ENCODE measurements around the gene CENPW. TPM values are rescaled to one million over a fixed set of nuclear protein-coding genes. Genes with fewer than 3 reads are reported as not detected.

The CENPW gene
- 7.4 TPM for total RNA-seq (2013)
- 10 to 100 TPM in 2 of 3 donors, 1 to 10 TPM in 1; 3.8 to 18.7 (median 17.6) TPM for polyA plus RNA-seq
- 0.56 and 1.7 TPM in 2 replicates for polyA minus RNA-seq
- total RNA-seq, result 0.52 to 3.2 (median 2.6) reads per million in 11 experiments

- Histone ChIP-seq H2AFZ (ENCODE audit: insufficient read depth, low read depth, low read length, poor library complexity, severe bottlenecking) (peak within 1 kb of the TSS; percentile 98), H3K79me2 (ENCODE audit: insufficient read depth, low read length) (peaks cover 49% of the 10 kb centered on the region), H3K27ac (ENCODE audit: low read depth in 1 of 2, low read length in 2 of 2) (peak within 1 kb of the TSS; percentile 54 to 83), H3K4me1 (ENCODE audit: control insufficient read depth in 1 of 2, insufficient read depth in 2 of 2, low read length in 2 of 2) (peaks cover 41 to 49% of the 10 kb centered on the region in 2 donors), H3K9me3 (replicated peaks in 1 of 2; ENCODE audit: control insufficient read depth in 1 of 2, insufficient read depth in 1 of 2, low read length in 2 of 2) (no peaks in the 10 kb centered on the region), H3K4me3 (replicated peaks in 1 of 3; ENCODE audit: low read depth in 2 of 3, low read length in 3 of 3) (peak within 1 kb of the TSS; percentile 95 to 99 (median 98)), H3K4me2 (replicated peaks; ENCODE audit: extremely low read depth, low read length, poor library complexity, severe bottlenecking) (peak within 1 kb of the TSS; percentile 85), H3K9ac (ENCODE audit: insufficient read depth, low read length, poor library complexity, severe bottlenecking) (peak within 1 kb of the TSS; percentile 59), H3K27me3 (ENCODE audit: control insufficient read depth in 2 of 2, insufficient read depth in 2 of 2, low read length in 2 of 2) (no peaks in the 10 kb centered on the region), H4K20me1 (ENCODE audit: insufficient read depth, low read length) (no peaks in the 10 kb centered on the region), H3K36me3 (replicated peaks in 1 of 2; ENCODE audit: control insufficient read depth in 1 of 2, insufficient read depth in 2 of 2, low read length in 2 of 2) (no peaks in the 10 kb centered on the region)
- under 1% methylated on average over 43 of the region's 46 CpGs for WGBS (ENCODE audit: insufficient coverage)
- peak; percentile 72 to 93 (median 91) for DNase-seq
- H3K27ac Mint-ChIP-seq, result peak within 1 kb of the TSS in 1 of 7 donors; percentile 6
- TF ChIP-seq CTCF (IDR thresholded peaks at IDR 0.05), result no peak
- intact Hi-C loops (cut with micrococcal nuclease), result no loop called here
- no peak within 1 kb of the TSS for H3K4me3 Mint-ChIP-seq
- H3K4me1 Mint-ChIP-seq, result peaks cover 30% of the 10 kb centered on the region
- no peaks in the 10 kb centered on the region for H3K36me3 Mint-ChIP-seq
- no peaks in the 10 kb centered on the region for H3K27me3 Mint-ChIP-seq (ENCODE audit: low read depth in 3 of 3)
- no peaks in the 10 kb centered on the region for H3K9me3 Mint-ChIP-seq
Observed at GRCh38 chr6:126339796-126340609, at the start of gene CENPW. Gene CENPW, plus strand, starts transcription at chr6:126340115. Its CDS starts 159 bp downstream, at chr6:126340274.

- TF ChIP-seq CTCF (IDR thresholded peaks at IDR 0.05), result no peak
- Histone ChIP-seq H3K4me3 (replicated peaks in 1 of 3; ENCODE audit: low read depth in 2 of 3, low read length in 3 of 3) (no peak overlapping the region), H3K36me3 (replicated peaks in 1 of 2; ENCODE audit: control insufficient read depth in 1 of 2, insufficient read depth in 2 of 2, low read length in 2 of 2) (no peaks in the 10 kb centered on the region), H3K4me1 (ENCODE audit: control insufficient read depth in 1 of 2, insufficient read depth in 2 of 2, low read length in 2 of 2) (no peaks in the 10 kb centered on the region), H3K79me2 (ENCODE audit: insufficient read depth, low read length) (no peaks in the 10 kb centered on the region), H2AFZ (ENCODE audit: insufficient read depth, low read depth, low read length, poor library complexity, severe bottlenecking) (no peak overlapping the region), H3K27me3 (ENCODE audit: control insufficient read depth in 2 of 2, insufficient read depth in 2 of 2, low read length in 2 of 2) (no peaks in the 10 kb centered on the region), H3K27ac (ENCODE audit: low read depth in 1 of 2, low read length in 2 of 2) (no peak overlapping the region), H3K4me2 (replicated peaks; ENCODE audit: extremely low read depth, low read length, poor library complexity, severe bottlenecking) (no peak overlapping the region), H3K9ac (ENCODE audit: insufficient read depth, low read length, poor library complexity, severe bottlenecking) (no peak overlapping the region), H3K9me3 (replicated peaks in 1 of 2; ENCODE audit: control insufficient read depth in 1 of 2, insufficient read depth in 1 of 2, low read length in 2 of 2) (no peaks in the 10 kb centered on the region), H4K20me1 (ENCODE audit: insufficient read depth, low read length) (no peaks in the 10 kb centered on the region)
- Mint-ChIP-seq H3K4me3 (no peak overlapping the region), H3K27ac (no peak overlapping the region), H3K36me3 (no peaks in the 10 kb centered on the region), H3K27me3 (ENCODE audit: low read depth in 3 of 3) (no peaks in the 10 kb centered on the region), H3K9me3 (no peaks in the 10 kb centered on the region), H3K4me1 (no peaks in the 10 kb centered on the region)
- no peak for DNase-seq
- intact Hi-C loops (cut with micrococcal nuclease), result no loop called here
Observed at GRCh38 chr6:126293891-126294524, 45.9 kb upstream of the CENPW start.

All from CD14-positive monocyte (primary cell).